ENCODE data around the gene LINC00632.

- TF ChIP-seq TCF12 (IDR thresholded peaks at IDR 0.05) (no peak), YY1 (IDR thresholded peaks at IDR 0.05; ENCODE audit: low read depth) (no peak), GATA2 (CRISPR knock-in tag; IDR thresholded peaks at IDR 0.05) (no peak)
These were observed 6.2 kb downstream of the LINC00632 start for GRCh38 chrX:140715787-140716186.
